WTC11 (cell line): ENCODE data around the gene FAM227A. TPM values are rescaled to one million over a fixed set of nuclear protein-coding genes. Genes with fewer than 3 reads are reported as not detected.
"Not testable (repeated sequence)": the region's sequence is repeated elsewhere in the genome, so short reads cannot be mapped to it uniquely, and the experiment has no call there.

Experiments
- ATAC-seq: fragments of 200-7000 bp; cut with Tn5 transposase; 2 replicates; pipeline ENCODE4 v1.10.0; 2021; ENCODE audit warnings: mild to moderate bottlenecking, moderate library complexity
- CTCF ChIA-PET: fragments of 300-600 bp; sonication (Branson Sonifier 250); formaldehyde crosslinking; loops from one replicate; lab custom pipeline; 2021; ENCODE audit warnings: antibody characterized with exemption; lab: Charles Lee
- POLR2A ChIA-PET: fragments of 350-600 bp; sonication (Branson Sonifier 250); formaldehyde crosslinking; loops from one replicate; lab custom pipeline; 2021; ENCODE audit warnings: antibody characterized with exemption; lab: Charles Lee
- DNase-seq: peaks from one replicate; pipeline ENCODE4 v3.0.0; 2021; ENCODE audit warnings: low spot score
- H3K27ac Mint-ChIP-seq: 2 replicates; pipeline ENCODE4 v1.8.0; 2021; ENCODE audit warnings: mixed read lengths
- H3K27me3 Mint-ChIP-seq: 2 replicates; pipeline ENCODE4 v1.8.0; 2021; ENCODE audit warnings: low read depth, mild to moderate bottlenecking, moderate library complexity, mixed read lengths
- H3K36me3 Mint-ChIP-seq: 2 replicates; pipeline ENCODE4 v1.8.0; 2021; ENCODE audit warnings: mixed read lengths
- H3K4me1 Mint-ChIP-seq: 2 replicates; pipeline ENCODE4 v1.8.0; 2022; ENCODE audit warnings: mixed read lengths
- H3K4me3 Mint-ChIP-seq: 2 replicates; pipeline ENCODE4 v1.8.0; 2021; ENCODE audit warnings: mild to moderate bottlenecking, moderate library complexity, mixed read lengths
- H3K9me3 Mint-ChIP-seq: 2 replicates; pipeline ENCODE4 v1.8.0; 2021; ENCODE audit warnings: mixed read lengths
- AFF4 ChIP-seq: sonication (generic); formaldehyde crosslinking; IDR thresholded peaks from 2 replicates; pipeline ENCODE4 v1.8.1; 2023; ENCODE audit warnings: mild to moderate bottlenecking, missing genetic modification reagents, borderline replicate concordance
- ATF1 ChIP-seq: sonication (generic); formaldehyde crosslinking; IDR thresholded peaks from 2 replicates; pipeline ENCODE4 v1.8.1; 2023; ENCODE audit warnings: mild to moderate bottlenecking, moderate library complexity, missing genetic modification reagents
- CBFB ChIP-seq: sonication (generic); formaldehyde crosslinking; IDR thresholded peaks from 2 replicates; pipeline ENCODE4 v1.8.1; 2022; ENCODE audit warnings: mild to moderate bottlenecking, low read depth, missing genetic modification reagents
- CREB1 ChIP-seq: sonication (generic); formaldehyde crosslinking; IDR thresholded peaks from 2 replicates; pipeline ENCODE4 v1.8.0; 2023; ENCODE audit warnings: mild to moderate bottlenecking, missing genetic modification reagents
- ELF4 ChIP-seq: sonication (generic); formaldehyde crosslinking; IDR thresholded peaks from 2 replicates; pipeline ENCODE4 v1.8.1; 2022; ENCODE audit warnings: low read depth, mild to moderate bottlenecking, moderate library complexity, missing genetic modification reagents
- NR3C1 ChIP-seq: sonication (generic); formaldehyde crosslinking; conservative IDR thresholded peaks from 2 replicates; pipeline ENCODE4 v1.8.1; 2023; ENCODE audit warnings: low read depth, mild to moderate bottlenecking, missing genetic modification reagents
- RELA ChIP-seq: sonication (generic); formaldehyde crosslinking; IDR thresholded peaks from 2 replicates; pipeline ENCODE4 v1.8.1; 2022; ENCODE audit warnings: missing genetic modification reagents, mild to moderate bottlenecking, borderline replicate concordance
- RORB ChIP-seq: fragments of 250-450 bp; sonication (Bioruptor Pico); IDR thresholded peaks from 2 replicates; pipeline ENCODE4 v1.9.0; 2021; ENCODE audit warnings: mild to moderate bottlenecking
- SMAD4 ChIP-seq: sonication (generic); formaldehyde crosslinking; IDR thresholded peaks from 2 replicates; pipeline ENCODE4 v1.8.0; 2022; ENCODE audit warnings: mild to moderate bottlenecking, missing genetic modification reagents
- SOX15 ChIP-seq: fragments of 250-450 bp; sonication (Bioruptor Pico); IDR thresholded peaks from 2 replicates; pipeline ENCODE4 v1.9.0; 2021; ENCODE audit warnings: mild to moderate bottlenecking
- TEAD4 ChIP-seq: sonication (generic); formaldehyde crosslinking; IDR thresholded peaks from 2 replicates; pipeline ENCODE4 v1.8.0; 2022; ENCODE audit warnings: mild to moderate bottlenecking, missing genetic modification reagents
- ZBTB43 ChIP-seq: sonication (generic); formaldehyde crosslinking; IDR thresholded peaks from 2 replicates; pipeline ENCODE4 v1.8.1; 2023; ENCODE audit warnings: mild to moderate bottlenecking, missing genetic modification reagents
- ZNF121 ChIP-seq: sonication (generic); formaldehyde crosslinking; IDR thresholded peaks from 2 replicates; pipeline ENCODE4 v1.8.0; 2023; ENCODE audit warnings: missing genetic modification reagents
- ZNF219 ChIP-seq: sonication (generic); formaldehyde crosslinking; IDR thresholded peaks from 2 replicates; pipeline ENCODE4 v1.8.0; 2023; ENCODE audit warnings: missing genetic modification reagents, mild to moderate bottlenecking, borderline replicate concordance
- ZNF396 ChIP-seq: fragments of 250-450 bp; sonication (Bioruptor Pico); IDR thresholded peaks from 2 replicates; pipeline ENCODE4 v1.8.0; 2021; ENCODE audit warnings: mild to moderate bottlenecking, moderate library complexity, borderline replicate concordance
- ZNF416 ChIP-seq: fragments of 250-450 bp; sonication (Bioruptor Pico); IDR thresholded peaks from 2 replicates; pipeline ENCODE4 v1.9.0; 2021; ENCODE audit warnings: mild to moderate bottlenecking, inconsistent platforms
- ZNF512 ChIP-seq: sonication (generic); formaldehyde crosslinking; IDR thresholded peaks from 2 replicates; pipeline ENCODE4 v1.8.1; 2022; ENCODE audit warnings: missing genetic modification reagents, borderline replicate concordance
- total RNA-seq: library from RNA; stranded (reverse); gene quantifications from 3 replicates; pipeline ENCODE4 v1.2.3, GENCODE V29; 2021
- TF ChIP-seq, protein P1 (sequence below): sonication (generic); formaldehyde crosslinking; IDR thresholded peaks from 2 replicates; pipeline ENCODE4 v1.8.0; 2022; ENCODE audit warnings: missing genetic modification reagents
- TF ChIP-seq, protein P2 (sequence below): fragments of 250-450 bp; sonication (Bioruptor Pico); IDR thresholded peaks from 2 replicates; pipeline ENCODE4 v1.9.0; 2021; ENCODE audit warnings: moderate library complexity, mild to moderate bottlenecking, inconsistent platforms, borderline replicate concordance

Gene FAM227A
- total RNA-seq, 1 experiment from 2014 or later = 3.8 TPM

DNA sequence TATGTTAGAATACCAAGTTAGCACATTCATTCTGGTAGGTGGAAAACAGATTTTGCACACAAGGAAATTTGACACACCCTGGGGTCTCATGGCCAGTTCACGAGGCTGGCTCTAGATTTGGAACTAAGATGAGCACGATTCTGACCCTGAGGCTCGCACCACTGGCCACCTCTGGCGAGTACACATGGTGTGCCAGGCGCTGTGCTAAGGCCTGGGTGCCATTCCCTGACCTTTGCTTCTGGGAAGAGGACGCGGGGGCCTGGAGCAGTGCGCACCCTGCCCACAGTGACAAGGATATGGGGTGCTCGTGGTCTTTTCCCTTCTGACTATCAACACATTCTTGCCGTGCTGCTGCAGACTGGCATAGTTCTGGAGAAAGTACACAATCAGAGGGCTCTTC, 56.7 kb downstream of the FAM227A start (continued):
- TF ChIP-seq ELF4 (CRISPR knock-in tag) (no peak), ZNF396 (CRISPR knock-in tag) (no peak), ZNF121 (CRISPR knock-in tag) (no peak), ATF1 (no peak), TEAD4 (CRISPR knock-in tag) (no peak), CREB1 (no peak), RELA (CRISPR knock-in tag) (no peak), CBFB (CRISPR knock-in tag) (no peak), RORB (CRISPR knock-in tag) (no peak), SMAD4 (CRISPR knock-in tag) (no peak)

DNA sequence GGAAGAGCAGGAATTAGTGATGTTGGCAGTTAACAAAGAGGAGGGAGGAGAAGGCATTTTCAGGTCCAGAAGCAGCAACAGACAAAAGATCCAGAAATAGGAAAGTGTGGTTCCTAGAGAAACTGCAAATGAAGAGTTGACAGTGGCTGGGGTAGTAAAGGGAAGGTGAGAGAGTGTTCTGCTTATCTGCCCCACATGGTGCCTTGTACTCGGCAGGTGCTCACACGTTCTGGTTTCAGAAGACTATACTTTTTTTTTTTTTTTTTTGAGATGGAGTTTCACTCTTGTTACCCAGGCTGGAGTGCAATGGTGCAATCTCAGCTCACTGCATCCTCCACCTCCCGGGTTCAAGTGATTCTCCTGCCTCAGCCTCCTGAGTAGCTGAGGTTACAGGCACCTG, 73.3 kb downstream of the FAM227A start:
- H3K36me3 Mint-ChIP-seq, DNase-seq, H3K27ac Mint-ChIP-seq, ATAC-seq, H3K4me1 Mint-ChIP-seq, POLR2A ChIA-PET, H3K27me3 Mint-ChIP-seq, H3K9me3 Mint-ChIP-seq, CTCF ChIA-PET, H3K4me3 Mint-ChIP-seq: not testable (repeated sequence)

- no peaks in the 10 kb centered on the region for H3K36me3 Mint-ChIP-seq
- H3K4me3 Mint-ChIP-seq = no peak overlapping the region
- TF ChIP-seq ZNF416 (no peak), AFF4 (CRISPR knock-in tag) (no peak), ATF1 (no peak), ZNF512 (CRISPR knock-in tag) (no peak), ZNF219 (CRISPR knock-in tag) (no peak), SOX15 (CRISPR knock-in tag) (no peak), ZBTB43 (no peak), NR3C1 (CRISPR knock-in tag) (no peak)
- TF ChIP-seq, protein P1, sequence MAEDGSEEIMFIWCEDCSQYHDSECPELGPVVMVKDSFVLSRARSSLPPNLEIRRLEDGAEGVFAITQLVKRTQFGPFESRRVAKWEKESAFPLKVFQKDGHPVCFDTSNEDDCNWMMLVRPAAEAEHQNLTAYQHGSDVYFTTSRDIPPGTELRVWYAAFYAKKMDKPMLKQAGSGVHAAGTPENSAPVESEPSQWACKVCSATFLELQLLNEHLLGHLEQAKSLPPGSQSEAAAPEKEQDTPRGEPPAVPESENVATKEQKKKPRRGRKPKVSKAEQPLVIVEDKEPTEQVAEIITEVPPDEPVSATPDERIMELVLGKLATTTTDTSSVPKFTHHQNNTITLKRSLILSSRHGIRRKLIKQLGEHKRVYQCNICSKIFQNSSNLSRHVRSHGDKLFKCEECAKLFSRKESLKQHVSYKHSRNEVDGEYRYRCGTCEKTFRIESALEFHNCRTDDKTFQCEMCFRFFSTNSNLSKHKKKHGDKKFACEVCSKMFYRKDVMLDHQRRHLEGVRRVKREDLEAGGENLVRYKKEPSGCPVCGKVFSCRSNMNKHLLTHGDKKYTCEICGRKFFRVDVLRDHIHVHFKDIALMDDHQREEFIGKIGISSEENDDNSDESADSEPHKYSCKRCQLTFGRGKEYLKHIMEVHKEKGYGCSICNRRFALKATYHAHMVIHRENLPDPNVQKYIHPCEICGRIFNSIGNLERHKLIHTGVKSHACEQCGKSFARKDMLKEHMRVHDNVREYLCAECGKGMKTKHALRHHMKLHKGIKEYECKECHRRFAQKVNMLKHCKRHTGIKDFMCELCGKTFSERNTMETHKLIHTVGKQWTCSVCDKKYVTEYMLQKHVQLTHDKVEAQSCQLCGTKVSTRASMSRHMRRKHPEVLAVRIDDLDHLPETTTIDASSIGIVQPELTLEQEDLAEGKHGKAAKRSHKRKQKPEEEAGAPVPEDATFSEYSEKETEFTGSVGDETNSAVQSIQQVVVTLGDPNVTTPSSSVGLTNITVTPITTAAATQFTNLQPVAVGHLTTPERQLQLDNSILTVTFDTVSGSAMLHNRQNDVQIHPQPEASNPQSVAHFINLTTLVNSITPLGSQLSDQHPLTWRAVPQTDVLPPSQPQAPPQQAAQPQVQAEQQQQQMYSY = no peak
- TF ChIP-seq, protein P2, sequence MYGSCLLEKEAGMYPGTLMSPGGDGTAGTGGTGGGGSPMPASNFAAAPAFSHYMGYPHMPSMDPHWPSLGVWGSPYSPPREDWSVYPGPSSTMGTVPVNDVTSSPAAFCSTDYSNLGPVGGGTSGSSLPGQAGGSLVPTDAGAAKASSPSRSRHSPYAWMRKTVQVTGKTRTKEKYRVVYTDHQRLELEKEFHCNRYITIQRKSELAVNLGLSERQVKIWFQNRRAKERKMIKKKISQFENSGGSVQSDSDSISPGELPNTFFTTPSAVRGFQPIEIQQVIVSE (CRISPR knock-in tag) = no peak
- H3K4me1 Mint-ChIP-seq = no peaks in the 10 kb centered on the region
- H3K27ac Mint-ChIP-seq = no peak overlapping the region
- ChIA-PET POLR2A (no interaction called here), CTCF (no interaction called here)
- no peak for DNase-seq
- H3K9me3 Mint-ChIP-seq = no peaks in the 10 kb centered on the region
- peak; percentile 43; the same call in 1 of the 2 replicates for ATAC-seq
- H3K27me3 Mint-ChIP-seq = no peaks in the 10 kb centered on the region
Observed at GRCh38 chr22:38578505-38578904, 77.7 kb downstream of the FAM227A start.
